Common myeloid progenitor, CD34-positive (primary cell): ENCODE results near the gene HMGB1.

Source experiments
- CTCF ChIA-PET: fragments of 350-600 bp; sonication (Branson Sonifier 250); formaldehyde crosslinking; loops from one replicate; lab custom pipeline; 2021; ENCODE audit warnings: antibody characterized with exemption; lab: Charles Lee
- POLR2A ChIA-PET: fragments of 350-600 bp; sonication (Branson Sonifier 250); formaldehyde crosslinking; loops from one replicate; lab custom pipeline; 2021; ENCODE audit warnings: antibody characterized with exemption; lab: Charles Lee
- DNase-seq, 3 donors: peaks; one replicate each; pipeline versions ENCODE4 v3.0.0 to v3.0.0-alpha.2; 2013
- H3K27ac ChIP-seq, 2 experiments: 1 replicate in 1 of 2; 2 replicates in 1 of 2; pipeline ENCODE4 v1.7.0; 2013; ENCODE audit warnings: inconsistent platforms in 2 of 2, low read length in 2 of 2, mild to moderate bottlenecking in 2 of 2, low read depth in 1 of 2, moderate library complexity in 1 of 2; ENCODE audit not compliant: severe bottlenecking in 2 of 2, insufficient read depth in 1 of 2, poor library complexity in 1 of 2
- H3K27me3 ChIP-seq, 5 experiments: replicated peaks in 2 of 5; 1 replicate in 3 of 5; 2 replicates in 2 of 5; pipeline versions ENCODE4 v1.6.1 to v1.7.0; 2013; ENCODE audit warnings: low read length in 4 of 5, mild to moderate bottlenecking in 2 of 5, moderate library complexity in 2 of 5, inconsistent platforms in 1 of 5; ENCODE audit not compliant: insufficient read depth in 5 of 5, control insufficient read depth in 4 of 5
- H3K36me3 ChIP-seq, 4 experiments: 1 replicate in 2 of 4; 2 replicates in 2 of 4; pipeline versions ENCODE4 v1.6.1 to v1.7.0; 2013; ENCODE audit warnings: low read length in 3 of 4, control low read depth in 1 of 4, mild to moderate bottlenecking in 1 of 4; ENCODE audit not compliant: control insufficient read depth in 4 of 4, insufficient read depth in 4 of 4
- H3K4me1 ChIP-seq, 4 experiments: 1 replicate in 3 of 4; 2 replicates in 1 of 4; pipeline versions ENCODE4 v1.6.1 to v1.7.1; 2013; ENCODE audit warnings: low read length in 3 of 4, mild to moderate bottlenecking in 3 of 4, control low read depth in 1 of 4, inconsistent platforms in 1 of 4, moderate library complexity in 1 of 4; ENCODE audit not compliant: control insufficient read depth in 4 of 4, insufficient read depth in 4 of 4; ENCODE audit errors: control extremely low read depth in 1 of 4
- H3K4me3 ChIP-seq, 7 experiments: 1 replicate in 4 of 7; 2 replicates in 3 of 7; pipeline versions ENCODE4 v1.5.1 to v1.7.0; 2013; ENCODE audit warnings: mild to moderate bottlenecking in 7 of 7, low read length in 6 of 7, moderate library complexity in 6 of 7, inconsistent platforms in 2 of 7, low read depth in 2 of 7, control low read depth in 1 of 7; ENCODE audit not compliant: insufficient read depth in 4 of 7, control insufficient read depth in 1 of 7; ENCODE audit errors: extremely low read depth in 1 of 7
- H3K9me3 ChIP-seq, 5 experiments: 1 replicate in 4 of 5; 2 replicates in 1 of 5; pipeline versions ENCODE4 v1.6.1 to v1.7.1; 2013; ENCODE audit warnings: low read length in 4 of 5, mild to moderate bottlenecking in 2 of 5, inconsistent platforms in 1 of 5, low read depth in 1 of 5, moderate library complexity in 1 of 5; ENCODE audit not compliant: control insufficient read depth in 4 of 5, insufficient read depth in 2 of 5; ENCODE audit errors: control extremely low read depth in 1 of 5
- WGBS: methylation state at CpG from one replicate; pipeline ENCODE4 v1.1.5; 2013; ENCODE audit not compliant: insufficient coverage; 5-methylcytosine and 5-hydroxymethylcytosine counted together

Gene HMGB1

DNA sequence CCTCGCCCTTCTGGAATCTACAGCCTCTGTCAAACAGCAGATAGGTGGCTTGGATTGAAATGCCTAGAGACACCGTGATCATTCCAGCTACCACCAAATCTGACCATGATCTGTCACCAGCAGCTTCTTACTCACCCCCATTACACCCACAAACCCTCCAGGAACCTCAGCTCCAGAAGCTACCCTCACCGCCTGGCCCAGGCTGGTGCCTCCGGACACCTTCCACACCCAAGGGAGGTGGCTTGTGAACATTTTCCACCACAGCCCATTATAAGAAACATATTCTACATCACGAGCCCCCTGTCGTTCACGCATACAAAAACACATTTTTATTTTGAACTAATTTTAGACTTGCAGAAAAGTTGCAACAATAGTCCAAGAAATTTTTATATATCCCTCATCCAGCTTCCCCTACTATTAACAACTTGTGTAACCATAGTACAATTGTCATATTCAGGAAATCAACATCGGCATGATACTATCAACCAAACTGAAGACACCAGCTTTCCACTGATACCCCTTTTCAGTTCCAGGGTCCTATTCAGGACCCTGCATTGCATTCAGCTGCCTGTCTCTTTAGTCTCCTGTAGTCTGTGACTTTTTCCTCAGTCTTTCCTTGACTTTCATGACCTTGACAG lies 58.8 kb downstream of the HMGB1 start:
- ChIA-PET POLR2A (interaction anchor here (0.6 kb wide), 1 partner anchor 103 kb away, joined by 3 read pairs; no protein-coding TSS in a partner anchor), CTCF (interaction anchor here (0.6 to 2.5 kb wide), 14 partner anchors 10 to 278 kb away, joined by 3 to 12 read pairs (median 7); partner anchors contain the start of gene UBE2L5)
- H3K4me1 ChIP-seq = peaks cover 2 to 15% (median 8%) of the 10 kb centered on the region in 4 experiments
- H3K27me3 ChIP-seq = no peaks in the 10 kb centered on the region
- no peak overlapping the region for H3K27ac ChIP-seq
- 93% methylated on average over 8 of the region's 8 CpGs for WGBS
- H3K9me3 ChIP-seq = no peaks in the 10 kb centered on the region
- no peak overlapping the region for H3K4me3 ChIP-seq
- DNase-seq = no peak
- no peaks in the 10 kb centered on the region for H3K36me3 ChIP-seq
